ENCODE data around the gene CYRIA.

- TF ChIP-seq PBX3 (IDR thresholded peaks at IDR 0.05) = no peak
- TF ChIP-seq CTCF (IDR thresholded peaks at IDR 0.05) = no peak
- no peak for TF ChIP-seq MXI1 (IDR thresholded peaks at IDR 0.05; ENCODE audit: low read depth, low read length)
- TF ChIP-seq GABPA (IDR thresholded peaks at IDR 0.05; ENCODE audit: low read depth) = no peak
- no peak for TF ChIP-seq FOXM1 (IDR thresholded peaks at IDR 0.05; ENCODE audit: low read depth)
- no peak for TF ChIP-seq ELF1 (IDR thresholded peaks at IDR 0.05)
- TF ChIP-seq MAX (IDR thresholded peaks at IDR 0.05; ENCODE audit: low read depth) = no peak
- TF ChIP-seq EP300 (IDR thresholded peaks at IDR 0.05; ENCODE audit: borderline replicate concordance in 1 of 2, low read depth in 1 of 2, low read length in 1 of 2) = no peak
- no peak for TF ChIP-seq RFX5 (IDR thresholded peaks at IDR 0.05; ENCODE audit: low read length)
- no peak for TF ChIP-seq POLR2AphosphoS5 (IDR thresholded peaks at IDR 0.05; ENCODE audit: low read depth, low read length)
- no peak for TF ChIP-seq TAF1 (IDR thresholded peaks at IDR 0.05; ENCODE audit: borderline replicate concordance, low read depth, low read length)
- TF ChIP-seq RAD21 (IDR thresholded peaks at IDR 0.05; ENCODE audit: low read length) = no peak
- no peak for TF ChIP-seq ZBTB33 (IDR thresholded peaks at IDR 0.05; ENCODE audit: borderline replicate concordance, low read depth)
These were observed 41.2 kb downstream of the CYRIA start for GRCh38 chr2:16624436-16624780.
